GM23338 (cell line): ENCODE data around the gene PPP1R36.

Source experiments
- CTCF ChIP-seq, 2 experiments: fragments of 200-600 bp in 1 of 2; sonication (generic) in 1 of 2; conservative IDR thresholded peaks; 2 replicates each; pipeline versions ENCODE4 v1.5.1 to v1.6.1; 2016 to 2017; ENCODE audit warnings: antibody characterized with exemption in 2 of 2, low read depth in 2 of 2, mild to moderate bottlenecking in 2 of 2, moderate library complexity in 1 of 2
- STAT1 ChIP-seq: IDR thresholded peaks from one replicate; pipeline ENCODE4 v1.6.1; 2016; ENCODE audit warnings: antibody characterized with exemption; ENCODE audit not compliant: unreplicated experiment

- no peak for TF ChIP-seq STAT1
- TF ChIP-seq CTCF (conservative IDR thresholded peaks at IDR 0.05; ENCODE audit: low read depth in 2 of 2): no peak
Observed at GRCh38 chr14:64513271-64513670, 36.5 kb upstream of the PPP1R36 start.
